ENCODE results near the gene LRIG1.

LRIG1 gene

DNA sequence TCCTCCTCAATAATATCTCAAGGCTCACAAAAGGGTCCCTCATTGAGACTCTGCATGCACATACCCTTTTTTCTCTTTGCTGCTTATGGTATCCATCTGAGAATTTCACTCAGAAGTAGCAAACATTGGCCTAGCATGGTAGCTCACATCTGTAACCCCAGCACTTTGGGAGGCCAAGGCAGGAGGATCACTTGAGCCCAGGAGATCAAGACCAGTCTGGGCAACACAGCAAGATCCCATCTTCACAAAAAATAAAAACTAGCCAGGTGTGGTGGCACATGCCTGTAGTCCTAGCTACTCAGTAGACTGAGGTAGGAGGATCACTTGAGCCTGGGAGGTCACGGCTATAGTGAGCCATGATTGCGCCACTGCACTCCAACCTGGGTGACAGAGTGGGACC is 11.7 kb downstream of the LRIG1 start:
- Histone ChIP-seq H3K36me3 (replicated peaks) (no peaks in the 10 kb centered on the region), H3K4me3 (ENCODE audit: low read depth, low read length) (no peak overlapping the region), H3K27me3 (replicated peaks) (no peaks in the 10 kb centered on the region), H3K27ac (no peak overlapping the region)
- in situ Hi-C loops (cut with HindIII; ENCODE audit: low pct_ligation_motif_present, low sequenced_read_pairs): no loop called here
- DNase-seq: no peak
- TF ChIP-seq CTCF (IDR thresholded peaks at IDR 0.05; ENCODE audit: low read depth, low read length, missing control alignments): no peak

- DNase-seq: no peak
- TF ChIP-seq CTCF (IDR thresholded peaks at IDR 0.05; ENCODE audit: low read depth, low read length, missing control alignments): no peak
- Histone ChIP-seq H3K27me3 (replicated peaks) (no peaks in the 10 kb centered on the region), H3K36me3 (replicated peaks) (no peaks in the 10 kb centered on the region), H3K27ac (no peak overlapping the region), H3K4me3 (ENCODE audit: low read depth, low read length) (no peak overlapping the region)
- in situ Hi-C loops (cut with HindIII; ENCODE audit: low pct_ligation_motif_present, low sequenced_read_pairs): no loop called here
Measured at GRCh38 chr3:66488492-66488891, 12.3 kb downstream of the LRIG1 start.

DNA sequence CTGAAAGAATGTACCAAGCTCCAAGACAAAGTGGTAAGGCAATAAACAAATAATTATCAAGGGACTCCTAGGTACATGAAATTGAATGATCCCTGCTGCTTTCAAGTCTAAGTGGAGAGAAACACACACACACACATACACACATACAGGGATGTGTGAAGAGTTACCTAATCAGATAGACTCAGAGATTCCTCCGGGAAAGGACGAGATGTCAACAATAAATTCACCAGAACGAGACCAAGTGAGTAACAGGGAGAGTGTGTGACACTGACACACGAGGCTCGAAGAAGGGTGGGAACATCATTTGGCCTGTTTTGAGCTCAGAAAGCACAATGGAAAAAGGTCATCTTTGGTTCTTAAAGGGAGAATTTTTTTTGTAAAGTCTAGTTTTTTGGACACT is 13.4 kb downstream of the LRIG1 start:
- Histone ChIP-seq H3K36me3 (replicated peaks) (no peaks in the 10 kb centered on the region), H3K4me3 (ENCODE audit: low read depth, low read length) (no peak overlapping the region), H3K27me3 (replicated peaks) (no peaks in the 10 kb centered on the region), H3K27ac (peak overlapping the region; percentile 74)
- no peak for TF ChIP-seq CTCF (IDR thresholded peaks at IDR 0.05; ENCODE audit: low read depth, low read length, missing control alignments)
- in situ Hi-C loops (cut with HindIII; ENCODE audit: low pct_ligation_motif_present, low sequenced_read_pairs): no loop called here
- no peak for DNase-seq

DNA sequence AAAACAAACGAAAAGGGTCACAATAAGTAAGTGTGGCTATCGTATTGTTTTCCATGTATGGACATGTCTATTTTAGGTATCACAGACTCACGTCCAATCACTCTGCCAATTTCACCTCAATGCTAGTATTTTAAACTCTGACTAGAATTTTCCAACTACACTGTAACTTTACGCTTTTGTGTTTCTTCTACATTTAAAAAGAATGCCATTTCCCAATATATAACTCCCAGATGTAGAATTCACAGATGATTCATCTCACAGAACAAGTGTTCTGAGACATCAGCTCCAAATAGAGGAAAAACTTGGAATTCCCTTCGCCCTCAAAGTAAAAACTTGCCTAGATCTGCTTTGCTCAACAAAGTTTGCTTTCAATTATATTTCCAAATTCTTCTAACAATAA is 14.2 kb downstream of the LRIG1 start:
- no peak overlapping the region for H3K4me3 ChIP-seq (ENCODE audit: low read depth, low read length)
- H3K27me3 ChIP-seq (replicated peaks): no peaks in the 10 kb centered on the region
- no peak for TF ChIP-seq CTCF (IDR thresholded peaks at IDR 0.05; ENCODE audit: low read depth, low read length, missing control alignments)
- DNase-seq: no peak
- H3K36me3 ChIP-seq (replicated peaks): no peaks in the 10 kb centered on the region
- H3K27ac ChIP-seq: peak overlapping the region; percentile 74
- in situ Hi-C loops (cut with HindIII; ENCODE audit: low pct_ligation_motif_present, low sequenced_read_pairs): no loop called here

GRCh38 chr3:66486202-66486601 is 14.6 kb downstream of the LRIG1 start:
- no peak for DNase-seq
- in situ Hi-C loops (cut with HindIII; ENCODE audit: low pct_ligation_motif_present, low sequenced_read_pairs): no loop called here
- Histone ChIP-seq H3K27ac (peak overlapping the region; percentile 74), H3K27me3 (replicated peaks) (no peaks in the 10 kb centered on the region), H3K4me3 (ENCODE audit: low read depth, low read length) (no peak overlapping the region), H3K36me3 (replicated peaks) (no peaks in the 10 kb centered on the region)
- no peak for TF ChIP-seq CTCF (IDR thresholded peaks at IDR 0.05; ENCODE audit: low read depth, low read length, missing control alignments)

DNA sequence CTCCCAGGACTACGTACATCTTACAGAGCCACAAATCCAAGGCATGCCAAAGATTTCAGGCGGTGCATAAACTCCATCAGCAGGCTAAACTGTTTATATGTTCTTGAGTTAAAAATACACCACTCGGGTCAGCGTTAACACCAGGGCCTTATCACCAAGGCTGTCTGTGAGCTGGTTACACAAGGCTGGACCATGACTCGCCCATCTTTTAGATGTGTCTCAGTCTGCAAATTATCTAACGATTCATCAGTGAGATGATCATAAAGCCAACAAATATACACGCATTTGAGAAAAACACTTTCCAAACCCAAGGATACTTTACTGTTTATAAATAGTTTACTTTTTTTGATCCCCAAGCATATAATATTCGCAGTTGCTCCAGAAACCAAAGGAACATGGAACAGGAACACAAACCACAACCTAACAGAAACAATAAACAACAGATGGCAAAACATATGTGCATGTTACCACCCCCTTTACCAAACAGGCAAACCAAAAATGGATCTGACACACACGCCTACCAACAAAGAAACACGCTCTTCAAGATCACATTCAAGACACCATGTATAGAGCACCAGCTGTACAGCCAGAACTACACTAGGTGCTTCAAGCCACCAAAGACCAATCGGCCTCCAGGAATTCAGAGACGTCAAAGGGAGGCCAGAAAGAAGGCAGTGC is 15.4 kb downstream of the LRIG1 start:
- Histone ChIP-seq H3K4me3 (ENCODE audit: low read depth, low read length) (no peak overlapping the region), H3K27me3 (replicated peaks) (no peaks in the 10 kb centered on the region), H3K36me3 (replicated peaks) (no peaks in the 10 kb centered on the region), H3K27ac (peak overlapping the region; percentile 74)
- no peak for TF ChIP-seq CTCF (IDR thresholded peaks at IDR 0.05; ENCODE audit: low read depth, low read length, missing control alignments)
- DNase-seq: peak; percentile 87
- in situ Hi-C loops (cut with HindIII; ENCODE audit: low pct_ligation_motif_present, low sequenced_read_pairs): no loop called here
